HG03045 (cell line): Measurements from ENCODE around the gene XPNPEP3.

Experiments used
- ATAC-seq: cut with Tn5 transposase; IDR thresholded peaks from one replicate; pipeline ENCODE4 v1.9.1; 2021; ENCODE audit warnings: mild to moderate bottlenecking, moderate library complexity; ENCODE audit not compliant: unreplicated experiment

Gene XPNPEP3

DNA sequence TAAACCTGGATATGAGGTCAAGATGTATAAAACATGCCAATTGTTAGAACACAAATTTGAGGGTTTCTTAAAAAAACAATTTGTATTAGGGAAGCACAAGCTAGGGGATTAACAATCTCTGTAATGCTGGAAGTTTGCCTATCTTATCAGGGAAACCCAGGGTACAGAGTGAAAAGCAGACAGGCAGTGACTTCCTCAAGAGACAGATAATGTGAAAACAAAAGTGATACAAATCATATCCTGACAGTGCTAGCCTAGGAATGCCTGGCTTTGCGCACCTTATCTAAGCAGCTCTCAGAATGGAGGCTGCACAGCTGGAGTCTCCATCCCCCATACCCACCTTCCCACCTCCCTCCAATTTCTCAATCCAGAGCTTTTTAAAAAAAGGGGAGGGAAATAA lies 71.7 kb downstream of the XPNPEP3 start:
- no peak for ATAC-seq

DNA sequence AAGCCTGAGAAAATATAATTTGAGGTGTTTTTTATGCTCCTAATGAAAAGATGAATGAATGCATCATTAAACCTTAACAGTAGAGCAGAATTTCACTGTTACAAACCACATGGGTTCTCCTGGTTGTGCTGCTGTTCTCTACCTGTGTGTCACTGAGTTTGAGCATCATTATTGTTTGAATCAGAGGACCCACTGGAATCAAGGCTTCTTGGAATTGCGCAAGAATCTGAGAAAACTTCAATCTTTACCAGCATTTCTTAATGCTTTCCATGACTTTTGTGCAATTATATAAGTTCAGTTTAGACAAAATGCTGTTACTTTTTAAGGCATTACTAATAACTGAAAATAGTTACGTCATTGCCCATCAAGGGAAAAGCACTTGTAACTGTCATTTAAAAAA lies 75.4 kb downstream of the XPNPEP3 start:
- no peak for ATAC-seq

DNA sequence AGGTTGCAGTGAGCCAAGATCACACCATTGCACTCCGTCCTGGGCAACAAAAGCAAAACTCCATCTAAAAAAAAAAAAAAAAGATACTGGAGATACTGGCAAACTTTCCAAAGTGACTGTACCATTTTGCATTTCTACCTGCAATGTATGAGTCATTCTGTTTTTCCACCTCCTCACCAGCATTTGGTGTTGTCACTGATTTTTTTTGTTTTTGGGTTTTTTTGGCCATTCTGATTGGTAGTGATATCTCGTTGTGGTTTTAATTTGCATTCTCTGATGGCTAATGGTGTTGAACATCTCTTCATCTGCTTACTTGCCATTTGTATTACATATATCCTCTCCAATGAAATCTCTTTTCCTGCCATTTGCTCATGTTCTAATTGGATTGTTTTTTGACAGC lies 82.3 kb downstream of the XPNPEP3 start:
- ATAC-seq, result no peak

DNA sequence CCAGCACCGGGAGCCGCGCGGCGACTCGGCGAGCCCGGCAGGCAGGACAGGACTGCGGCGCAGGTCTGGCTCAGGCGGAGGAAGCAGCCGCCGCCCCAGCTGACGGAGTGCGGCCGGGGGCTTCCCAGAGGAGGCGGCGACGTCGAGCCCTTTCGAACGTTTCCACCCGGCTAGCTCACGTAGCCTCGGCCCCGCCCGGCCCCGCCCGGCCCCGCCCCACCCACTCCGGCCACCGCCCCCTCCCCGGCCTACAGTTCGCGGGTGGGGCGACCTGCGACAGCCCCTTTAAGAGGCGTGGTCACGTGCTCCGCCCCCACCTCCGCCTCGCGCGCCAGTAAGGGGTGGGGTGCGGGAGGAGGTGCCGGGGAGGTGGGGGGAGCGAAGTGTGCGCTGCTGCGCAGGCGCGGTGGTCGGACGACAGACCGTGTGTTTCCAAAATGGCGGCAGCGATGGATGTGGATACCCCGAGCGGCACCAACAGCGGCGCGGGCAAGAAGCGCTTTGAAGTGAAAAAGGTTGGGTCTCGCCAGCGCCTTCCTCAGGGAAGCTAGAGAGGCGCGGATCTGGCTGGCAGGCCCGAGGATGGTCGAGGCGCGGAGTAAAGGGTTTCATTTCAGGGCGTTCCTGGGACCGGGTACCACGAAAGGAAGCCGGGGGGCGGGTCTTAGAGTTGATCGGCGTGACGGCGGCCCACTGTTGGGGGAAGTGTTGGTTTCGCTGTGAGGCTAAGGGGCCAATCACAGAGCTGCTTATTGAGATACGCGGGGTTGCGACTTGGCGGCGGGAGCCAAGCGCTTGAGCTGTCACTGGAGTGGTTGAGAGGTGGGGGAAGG lies 94.2 kb downstream of the XPNPEP3 start, which contains the start of gene RBX1:
Gene RBX1 (plus strand): TSS at position 417 of the 833 bp plus-strand sequence. CDS start 21 bp downstream, at position 438.
- ATAC-seq, result peak; percentile 81

DNA sequence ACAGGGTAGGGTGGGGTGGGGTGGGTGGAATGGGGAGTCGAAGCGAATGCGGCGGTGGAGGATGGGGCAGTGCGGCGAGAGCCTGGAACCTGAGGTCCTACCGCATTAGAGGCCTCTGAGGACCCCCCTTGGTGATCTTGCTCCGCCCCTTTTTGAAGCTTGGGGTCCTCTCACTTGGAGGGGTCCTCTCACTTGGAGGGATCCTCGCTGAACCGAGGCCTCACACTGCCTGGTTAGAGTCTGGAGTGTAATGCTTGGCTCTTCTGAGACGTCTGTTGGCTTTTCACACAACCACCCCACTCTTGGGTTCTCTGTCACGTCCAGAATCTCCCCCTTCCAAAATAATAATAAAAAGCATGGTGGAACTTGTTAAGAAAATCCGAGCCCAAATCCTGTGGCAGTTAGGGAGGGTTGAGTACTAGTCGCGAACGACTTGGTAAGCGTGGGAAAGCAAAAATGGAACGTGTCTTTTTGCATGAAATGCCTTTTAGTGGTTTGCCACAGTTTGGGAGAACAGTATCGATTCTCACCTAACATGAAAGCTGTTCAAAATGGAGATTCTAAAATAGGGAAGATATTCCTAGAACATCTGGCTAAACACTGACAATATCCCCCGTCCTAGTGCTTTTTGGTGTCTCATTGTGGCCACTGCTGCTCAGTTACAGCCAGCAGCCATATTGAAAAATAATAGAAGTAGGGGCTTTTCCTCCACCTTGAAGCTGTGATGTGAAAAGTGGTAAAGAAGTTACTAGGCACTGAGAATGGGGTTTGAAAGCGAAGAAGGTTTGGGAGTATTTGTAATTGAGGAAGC lies 95.1 kb downstream of the XPNPEP3 start:
- no peak for ATAC-seq

DNA sequence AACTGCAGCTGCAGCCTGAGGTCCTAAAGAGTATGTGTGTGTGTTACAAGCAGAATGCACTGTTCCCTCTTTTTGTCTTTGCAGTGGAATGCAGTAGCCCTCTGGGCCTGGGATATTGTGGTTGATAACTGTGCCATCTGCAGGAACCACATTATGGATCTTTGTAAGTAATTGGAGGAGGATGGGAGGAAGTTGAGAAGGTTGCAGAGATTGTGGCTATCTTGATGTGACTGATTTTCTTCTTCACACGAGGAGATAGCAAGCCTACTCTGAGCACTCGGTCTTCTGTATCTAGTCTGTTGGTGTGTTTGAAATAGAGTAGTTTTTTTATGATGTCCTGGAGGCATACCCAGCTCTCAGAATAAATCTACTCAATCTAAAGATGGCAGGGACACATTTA lies 96.5 kb downstream of the XPNPEP3 start:
- no peak for ATAC-seq

DNA sequence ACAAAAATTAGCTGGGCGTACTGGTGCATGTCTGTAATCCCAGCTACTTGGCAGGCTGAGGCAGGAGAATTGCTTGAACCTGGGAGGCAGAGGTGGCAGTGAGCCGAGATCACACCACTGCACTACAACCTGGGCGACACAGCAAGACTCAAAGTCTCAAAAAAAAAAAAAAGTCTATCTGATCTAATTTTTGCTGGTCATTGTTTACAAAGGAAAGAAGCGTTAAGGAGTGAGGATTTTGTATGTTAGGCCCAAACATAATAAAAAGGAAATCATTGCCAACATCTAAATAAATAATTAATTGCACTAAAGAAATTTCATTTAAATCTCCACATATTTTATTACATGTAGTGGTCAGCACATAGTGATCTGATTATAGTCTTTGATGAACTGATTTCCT lies 97.2 kb downstream of the XPNPEP3 start:
- ATAC-seq, result no peak

DNA sequence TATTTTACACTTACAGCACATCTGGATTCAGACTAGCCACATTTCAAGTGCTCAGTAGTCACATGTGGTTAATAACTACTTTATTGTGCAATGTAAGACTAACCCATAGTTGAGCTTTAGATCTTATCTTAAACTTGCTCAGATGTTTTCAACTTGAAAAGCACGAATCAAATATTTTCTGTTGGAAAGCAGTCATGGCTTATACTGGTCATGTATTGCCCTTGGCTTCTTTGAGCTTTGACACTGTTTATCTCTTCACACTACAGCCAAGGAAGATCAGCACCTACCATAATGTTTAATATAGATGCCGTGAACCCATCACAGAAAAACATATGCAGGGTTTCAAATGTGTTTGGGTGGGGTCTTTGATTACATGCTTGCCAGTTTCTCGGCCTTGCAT lies 98.6 kb downstream of the XPNPEP3 start:
- no peak for ATAC-seq

DNA sequence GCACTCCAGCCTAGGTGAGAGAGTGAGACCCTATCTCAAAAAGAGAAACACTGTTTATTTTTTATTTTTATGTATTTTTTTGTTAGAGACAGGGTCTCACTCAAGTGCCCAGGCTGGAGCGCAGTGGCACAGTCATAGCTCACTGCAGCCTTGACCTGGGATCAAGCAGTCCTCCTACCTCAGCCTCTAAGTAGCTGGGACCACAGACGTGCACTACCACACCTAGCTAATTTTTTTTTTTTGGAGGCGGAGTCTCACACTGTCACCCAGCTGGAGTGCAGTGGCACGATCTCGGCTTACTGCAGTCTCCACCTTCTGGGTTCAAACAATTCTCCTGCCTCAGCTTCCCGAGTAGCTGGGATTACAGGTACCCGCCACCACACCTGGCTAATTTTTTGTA lies 100.7 kb downstream of the XPNPEP3 start:
- ATAC-seq, result no peak

DNA sequence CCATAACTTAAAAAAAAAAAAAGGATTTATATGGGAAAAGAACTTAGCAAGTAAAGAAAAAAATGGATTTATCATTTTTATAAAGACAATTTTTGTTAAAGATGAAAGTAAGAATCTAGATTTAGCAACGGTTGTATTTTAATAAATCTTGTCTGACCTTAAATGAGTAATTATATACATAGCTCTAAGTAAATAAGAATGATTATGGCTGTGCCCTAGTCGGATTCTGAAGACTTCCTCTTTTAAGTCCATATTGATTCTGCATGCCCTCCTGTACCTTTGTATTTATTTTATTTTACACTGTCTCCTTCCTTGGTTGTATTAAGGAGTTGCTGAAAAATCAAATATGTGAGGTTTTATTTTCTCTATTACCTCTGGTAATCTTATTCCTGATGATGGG lies 101.4 kb downstream of the XPNPEP3 start:
- ATAC-seq, result no peak

DNA sequence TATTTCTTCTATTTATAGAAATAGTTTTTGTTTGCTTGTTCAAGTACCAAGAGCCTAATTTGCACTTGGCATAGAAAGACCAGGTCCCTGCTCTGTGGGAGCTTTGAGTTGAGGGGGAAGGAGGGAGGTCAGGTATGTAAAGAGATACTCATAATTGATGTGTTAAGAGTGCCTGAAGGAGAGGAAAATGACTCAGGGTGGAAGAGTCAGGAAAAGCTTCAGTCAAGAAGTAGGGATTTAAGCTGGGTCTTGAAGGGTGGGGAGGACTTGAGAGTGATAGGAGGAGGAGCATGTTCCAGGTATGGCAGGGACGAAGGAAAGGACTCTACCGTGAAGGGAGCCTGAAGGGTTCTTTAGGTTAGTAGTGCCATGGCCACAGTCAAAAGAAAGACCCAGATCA lies 103.2 kb downstream of the XPNPEP3 start:
- no peak for ATAC-seq

DNA sequence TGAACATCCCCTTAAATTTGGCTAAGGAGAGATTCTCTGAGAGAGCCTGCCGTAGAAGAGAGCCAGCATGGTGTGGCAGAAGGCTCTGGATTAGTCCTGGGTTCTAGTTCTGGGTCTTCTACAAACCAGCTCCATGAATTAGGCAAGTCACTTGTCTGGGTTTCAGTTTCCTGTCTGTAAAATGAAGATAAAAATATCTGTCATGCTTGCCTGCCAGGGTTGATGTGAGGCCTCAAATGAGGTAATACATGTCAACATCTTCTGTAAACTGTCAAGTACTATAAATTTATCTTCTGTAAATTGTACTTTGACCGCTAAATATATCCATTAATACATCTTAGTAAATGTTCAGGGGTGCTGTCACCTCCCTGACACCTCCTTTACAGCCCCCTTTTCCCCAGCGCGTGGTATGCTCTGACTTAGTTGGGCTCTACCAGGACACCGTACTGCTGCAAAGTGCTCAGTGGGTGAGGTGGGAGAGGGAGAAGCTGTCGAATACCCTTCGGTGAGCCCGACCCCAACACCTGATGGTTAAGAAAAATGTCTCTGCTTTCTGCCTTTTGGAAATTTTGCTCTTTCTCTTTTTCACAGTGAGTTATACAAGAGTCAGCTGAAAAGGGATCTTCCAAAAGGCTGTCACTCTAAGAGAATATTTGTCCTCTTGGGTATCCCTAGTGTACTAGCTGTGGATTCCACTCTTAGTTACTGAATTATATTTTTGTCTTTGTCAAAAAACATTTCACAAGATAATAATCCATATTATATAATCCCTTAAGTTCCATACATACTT lies 109.2 kb downstream of the XPNPEP3 start:
- ATAC-seq, result no peak

DNA sequence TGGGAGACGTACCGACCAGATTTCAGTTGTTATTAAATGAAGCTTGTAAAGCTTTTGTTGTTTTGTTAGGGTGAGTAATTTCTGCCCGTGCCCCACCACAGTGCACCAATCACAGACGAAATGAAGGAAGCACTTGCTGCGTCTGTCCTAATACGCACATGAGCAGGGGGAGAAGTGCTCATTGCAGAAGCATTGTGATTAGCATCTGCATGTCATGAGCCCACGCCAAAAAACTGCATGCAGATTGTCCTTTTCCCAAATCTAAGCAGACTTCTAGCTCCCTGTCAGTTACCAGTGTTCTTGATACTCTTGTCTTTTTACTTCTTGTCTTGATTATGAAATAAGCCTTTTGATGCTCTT lies 109.8 kb downstream of the XPNPEP3 start:
- ATAC-seq, result no peak

DNA sequence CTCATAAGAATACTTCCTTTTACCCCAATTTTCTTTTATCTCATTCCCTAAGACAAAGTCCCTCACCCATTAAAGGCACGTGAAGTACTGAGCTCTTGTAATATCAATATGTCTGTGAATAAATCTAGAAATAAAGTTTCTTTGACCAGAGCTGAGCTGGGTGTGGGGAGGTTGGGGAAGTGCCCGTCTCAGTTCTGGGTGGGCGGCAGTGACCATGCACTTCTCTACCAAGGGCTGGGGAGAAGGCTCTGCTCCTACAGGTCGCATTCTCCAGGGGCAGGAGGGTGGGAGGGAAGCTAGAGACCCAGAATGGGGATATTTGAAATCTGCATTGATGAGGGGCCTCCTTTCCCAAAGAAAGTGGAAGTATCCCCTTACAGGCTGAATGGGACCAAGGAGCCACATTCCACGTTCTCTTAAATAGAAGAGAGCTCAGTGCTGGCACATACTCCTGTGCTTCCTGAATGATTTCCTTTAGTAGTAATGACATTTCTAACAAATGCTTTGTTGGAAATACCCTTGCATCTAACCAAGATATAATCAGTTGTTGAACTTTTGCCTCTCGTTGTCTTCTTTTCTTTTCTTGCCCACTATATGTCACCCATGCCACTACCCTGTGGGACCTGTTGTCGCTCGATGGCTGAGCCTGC lies 110.3 kb downstream of the XPNPEP3 start:
- ATAC-seq, result no peak

DNA sequence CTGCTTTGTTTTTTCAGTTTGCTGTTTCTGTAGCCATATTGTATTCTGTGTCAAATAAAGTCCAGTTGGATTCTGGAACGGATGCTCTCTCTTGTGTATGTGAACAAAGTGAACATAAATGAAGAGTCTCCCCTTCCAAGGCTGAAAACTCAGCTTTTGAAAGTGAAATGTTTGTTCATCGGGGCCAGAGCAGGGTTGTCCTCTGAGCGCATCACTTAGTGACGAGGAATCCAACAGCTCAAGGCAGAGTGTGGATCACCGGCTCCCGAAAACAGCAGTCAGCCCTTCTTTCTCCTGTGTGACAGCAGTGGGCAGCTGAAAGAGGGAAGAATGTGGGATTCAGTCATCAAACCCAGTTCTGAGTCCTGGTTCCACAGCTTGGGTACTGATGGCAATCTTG lies 115.6 kb downstream of the XPNPEP3 start:
- ATAC-seq, result no peak

DNA sequence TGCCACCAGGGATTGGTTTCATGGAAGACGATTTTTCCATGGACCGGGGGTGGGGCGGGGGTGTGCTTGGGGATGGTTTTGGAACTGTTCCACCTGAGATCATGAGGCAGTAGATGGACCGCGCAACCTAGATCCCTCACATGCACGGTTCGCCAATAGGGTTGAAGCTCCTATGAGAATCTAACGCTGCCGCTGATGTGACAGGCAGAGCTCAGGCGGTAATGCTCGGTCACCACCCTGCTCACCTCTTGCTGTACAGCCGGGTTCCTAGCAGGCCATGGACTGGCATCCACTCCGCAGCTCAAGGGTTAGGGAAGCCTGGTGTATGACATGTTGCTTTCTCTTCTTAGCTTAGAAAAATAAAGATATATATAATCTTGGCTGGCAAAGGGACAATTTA lies 116.2 kb downstream of the XPNPEP3 start:
- ATAC-seq, result no peak

DNA sequence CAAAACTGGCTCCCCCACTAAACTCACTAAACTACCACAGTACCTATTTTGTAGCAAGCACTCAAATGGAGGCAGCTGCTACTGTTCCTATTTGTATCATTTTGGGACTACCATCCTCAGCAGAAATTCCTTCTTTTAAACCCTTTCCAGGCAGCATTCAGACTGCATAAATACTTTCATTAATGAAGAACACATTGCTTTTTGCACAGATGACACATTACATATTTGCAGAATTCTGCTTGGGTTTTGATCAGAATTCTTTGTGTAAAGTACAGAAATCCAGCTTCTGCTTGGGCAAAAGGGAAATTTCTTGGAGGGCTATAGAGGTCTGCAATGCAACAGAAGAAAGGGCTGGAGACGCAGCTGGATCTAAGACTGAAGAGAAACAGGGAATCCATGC lies 118.4 kb downstream of the XPNPEP3 start:
- ATAC-seq, result no peak

DNA sequence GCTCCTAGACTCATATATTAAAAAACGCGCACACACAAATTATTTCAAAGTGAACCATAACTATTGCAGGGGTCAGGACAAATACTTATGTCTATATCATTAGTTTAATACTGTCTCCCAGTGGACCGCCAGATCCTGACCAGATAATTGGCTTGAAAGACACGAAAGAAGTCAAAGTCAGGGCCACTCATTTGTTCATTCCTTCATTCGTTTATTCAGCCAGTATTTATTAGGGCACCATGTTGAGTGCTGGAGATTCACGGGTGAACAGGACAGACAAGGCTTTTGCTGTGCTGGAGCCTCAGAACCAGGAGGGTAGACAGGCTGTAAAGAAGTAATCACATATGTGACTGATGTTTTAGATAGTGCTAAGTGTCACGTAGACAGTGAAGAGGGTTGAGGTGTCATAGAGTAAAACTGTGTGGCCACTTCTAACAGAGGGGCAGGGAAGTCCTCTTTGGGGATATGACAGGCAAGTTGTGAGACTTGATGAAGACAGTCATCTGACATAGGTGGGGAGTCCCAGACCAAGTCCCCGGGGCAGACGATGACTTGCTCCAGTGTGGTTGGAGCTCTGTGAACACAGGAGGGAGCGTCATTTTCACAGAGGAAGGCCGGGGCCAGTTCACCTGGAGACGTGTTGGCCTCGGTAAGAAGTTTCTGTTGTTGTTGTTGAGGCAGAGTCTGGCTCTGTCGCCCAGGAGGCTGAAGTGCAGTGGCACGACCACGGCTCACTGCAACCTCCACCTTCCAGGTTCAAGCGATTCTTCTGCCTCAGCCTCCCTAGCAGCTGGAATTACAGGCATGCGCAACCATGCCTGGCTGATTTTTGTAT lies 120.1 kb downstream of the XPNPEP3 start:
- no peak for ATAC-seq

DNA sequence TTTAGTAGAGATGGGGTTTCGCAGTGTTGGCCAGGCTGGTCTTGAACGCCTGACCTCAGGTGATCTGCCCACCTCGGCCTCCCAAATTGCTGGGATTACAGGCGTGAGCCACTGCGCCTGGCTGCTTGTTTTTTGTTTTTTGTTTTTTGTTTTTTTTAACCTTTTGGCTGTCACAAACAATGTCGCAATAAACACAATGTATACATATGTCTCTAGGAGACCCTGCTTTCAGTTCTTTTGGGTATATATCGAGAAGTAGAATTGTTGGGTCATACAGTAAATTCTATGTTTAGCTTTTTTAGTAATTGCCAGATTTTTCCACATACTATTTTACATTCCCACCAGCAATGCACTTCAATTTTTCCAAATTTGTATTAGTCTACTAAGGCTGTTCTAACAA lies 122.2 kb downstream of the XPNPEP3 start:
- no peak for ATAC-seq

DNA sequence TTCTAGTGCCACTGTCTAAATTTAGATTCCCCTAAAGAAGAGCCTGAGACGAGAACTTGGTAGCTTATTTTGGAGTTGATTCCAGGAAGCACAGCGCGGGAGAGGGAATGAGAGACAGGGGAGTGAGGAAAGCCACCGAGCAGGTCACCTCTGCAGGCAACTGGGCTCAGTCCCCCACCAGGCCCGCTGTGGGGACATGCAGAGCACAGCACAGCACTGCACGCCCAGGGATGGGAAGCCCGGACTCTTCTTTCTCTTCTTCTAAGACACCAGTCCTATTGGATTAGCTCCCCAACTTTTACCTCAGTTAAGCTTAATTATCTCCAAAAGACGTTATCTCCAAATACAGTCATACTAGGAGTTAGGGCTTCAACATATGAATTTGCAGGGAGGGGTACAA lies 122.9 kb downstream of the XPNPEP3 start:
- no peak for ATAC-seq
